Tibial nerve (tissue), 4 donors: ENCODE measurements around the gene CUTA. TPM values are rescaled to one million over a fixed set of nuclear protein-coding genes. Genes with fewer than 3 reads are reported as not detected.

Source experiments
- DNase-seq, 2 donors: peaks; one replicate each; pipeline ENCODE4 v3.0.0-alpha.2; 2019; ENCODE audit warnings: low spot score in 2 of 2
- H3K27ac ChIP-seq, 4 donors: fragments of 200-600 bp; sonication (generic) in 3 of 4; one replicate each; pipeline ENCODE4 v1.5.1; 2017 to 2019; ENCODE audit warnings: mild to moderate bottlenecking in 1 of 4
- H3K27me3 ChIP-seq, 2 donors: fragments of 200-600 bp; sonication (generic) in 1 of 2; one replicate each; pipeline versions ENCODE4 v1.5.1 to v1.6.0; 2017 to 2019
- H3K36me3 ChIP-seq, 3 donors: fragments of 200-600 bp; sonication (generic); one replicate each; pipeline ENCODE4 v1.5.1; 2018 to 2019
- H3K4me1 ChIP-seq, 4 donors: fragments of 200-600 bp; sonication (generic) in 3 of 4; one replicate each; pipeline ENCODE4 v1.5.1; 2017 to 2019
- H3K4me3 ChIP-seq, 4 donors: fragments of 200-600 bp; sonication (generic) in 3 of 4; one replicate each; pipeline ENCODE4 v1.5.1; 2017 to 2019; ENCODE audit warnings: mild to moderate bottlenecking in 1 of 4, moderate library complexity in 1 of 4
- H3K9me3 ChIP-seq, 4 donors: fragments of 200-600 bp; sonication (generic) in 3 of 4; one replicate each; pipeline ENCODE4 v1.5.1; 2017 to 2019
- CTCF ChIP-seq, 5 experiments: fragments of 200-600 bp in 3 of 5; fragments of 450-650 bp in 2 of 5; sonication (generic) in 3 of 5; IDR thresholded peaks; one replicate each; pipeline ENCODE4 v1.5.1; 2016 to 2019; ENCODE audit warnings: antibody characterized with exemption in 5 of 5, mild to moderate bottlenecking in 3 of 5, moderate library complexity in 2 of 5
- EP300 ChIP-seq, 2 donors: sonication (generic); formaldehyde crosslinking; IDR thresholded peaks; one replicate each; pipeline ENCODE4 v1.6.1; 2017; ENCODE audit warnings: antibody characterized with exemption in 2 of 2, mild to moderate bottlenecking in 1 of 2
- POLR2A ChIP-seq, 2 donors: fragments of 450-650 bp; IDR thresholded peaks; one replicate each; pipeline ENCODE4 v1.6.1; 2017; ENCODE audit warnings: antibody characterized with exemption in 2 of 2, mild to moderate bottlenecking in 2 of 2, moderate library complexity in 2 of 2
- WGBS, 2 donors: methylation state at CpG; one replicate each; pipeline ENCODE4 v1.1.5; 2018; 5-methylcytosine and 5-hydroxymethylcytosine counted together
- total RNA-seq, 4 donors: library from RNA; depleted of rRNA; stranded (reverse); fragments of >200 nt; gene quantifications; one replicate each; pipeline ENCODE4 v1.1.0, GENCODE V29; 2016

The CUTA gene
- total RNA-seq, 4 donors from 2014 or later: 110 to 161 (median 154) TPM

- H3K4me3 ChIP-seq: no peak overlapping the region
- no peak overlapping the region for H3K27ac ChIP-seq
- no peaks in the 10 kb centered on the region for H3K4me1 ChIP-seq
- H3K36me3 ChIP-seq: peaks cover 4 to 96% (median 4%) of the 10 kb centered on the region in 3 donors
- no peak for DNase-seq
- TF ChIP-seq POLR2A (IDR thresholded peaks at IDR 0.05) (no peak), EP300 (IDR thresholded peaks at IDR 0.05) (no peak), CTCF (IDR thresholded peaks at IDR 0.05) (no peak)
- H3K9me3 ChIP-seq: no peaks in the 10 kb centered on the region
- H3K27me3 ChIP-seq: no peaks in the 10 kb centered on the region
- WGBS, 2 donors: 81 to 83% methylated on average over 19 of the region's 19 CpGs
Observed at GRCh38 chr6:33440649-33441309, 22.9 kb upstream of the CUTA start.

- no peak overlapping the region for H3K4me3 ChIP-seq
- no peak overlapping the region for H3K27ac ChIP-seq
- no peaks in the 10 kb centered on the region for H3K4me1 ChIP-seq
- peaks cover 4 to 97% (median 11%) of the 10 kb centered on the region in 3 donors for H3K36me3 ChIP-seq
- WGBS, 2 donors: 64 to 72% methylated on average over 9 of the region's 9 CpGs
- DNase-seq: no peak
- TF ChIP-seq EP300 (IDR thresholded peaks at IDR 0.05): no peak
- no peak for TF ChIP-seq CTCF (IDR thresholded peaks at IDR 0.05)
- no peak for TF ChIP-seq POLR2A (IDR thresholded peaks at IDR 0.05)
- H3K9me3 ChIP-seq: no peaks in the 10 kb centered on the region
- no peaks in the 10 kb centered on the region for H3K27me3 ChIP-seq
Observed at GRCh38 chr6:33439956-33440648, 22.2 kb upstream of the CUTA start.

- no peaks in the 10 kb centered on the region for H3K27me3 ChIP-seq
- WGBS, 2 donors: 94 to 96% methylated on average over 3 of the region's 3 CpGs
- H3K27ac ChIP-seq: no peak overlapping the region
- TF ChIP-seq POLR2A (IDR thresholded peaks at IDR 0.05) (no peak), CTCF (IDR thresholded peaks at IDR 0.05) (no peak), EP300 (IDR thresholded peaks at IDR 0.05) (no peak)
- no peak overlapping the region for H3K4me3 ChIP-seq
- no peaks in the 10 kb centered on the region for H3K4me1 ChIP-seq
- no peak for DNase-seq
- no peaks in the 10 kb centered on the region for H3K9me3 ChIP-seq
- H3K36me3 ChIP-seq: peaks cover 4 to 89% (median 11%) of the 10 kb centered on the region in 3 donors
Observed at GRCh38 chr6:33438978-33439594, 21.2 kb upstream of the CUTA start.

GRCh38 chr6:33437666-33438065 is 19.8 kb upstream of the CUTA start:
- Histone ChIP-seq H3K27me3 (no peaks in the 10 kb centered on the region), H3K4me1 (peaks cover 0 to 12% (median 0%) of the 10 kb centered on the region in 4 donors), H3K4me3 (no peak overlapping the region), H3K27ac (no peak overlapping the region), H3K36me3 (peaks cover 4 to 83% (median 11%) of the 10 kb centered on the region in 3 donors), H3K9me3 (no peaks in the 10 kb centered on the region)
- no peak for DNase-seq
- TF ChIP-seq CTCF (IDR thresholded peaks at IDR 0.05): no peak
- no peak for TF ChIP-seq EP300 (IDR thresholded peaks at IDR 0.05)
- no peak for TF ChIP-seq POLR2A (IDR thresholded peaks at IDR 0.05)
- 94% methylated on average over 17 to 18 of the region's 18 CpGs for WGBS, 2 donors

- WGBS, 2 donors: 78 to 89% methylated on average over 4 of the region's 4 CpGs
- H3K36me3 ChIP-seq: peaks cover 4 to 57% (median 8%) of the 10 kb centered on the region in 3 donors
- DNase-seq: no peak
- no peak overlapping the region for H3K27ac ChIP-seq
- H3K9me3 ChIP-seq: no peaks in the 10 kb centered on the region
- H3K4me3 ChIP-seq: no peak overlapping the region
- no peak for TF ChIP-seq POLR2A (IDR thresholded peaks at IDR 0.05)
- no peaks in the 10 kb centered on the region for H3K27me3 ChIP-seq
- peaks cover 0 to 39% (median 18%) of the 10 kb centered on the region in 4 donors for H3K4me1 ChIP-seq
Observed at GRCh38 chr6:33434961-33435360, 17.1 kb upstream of the CUTA start.
